ENCODE measurements around the gene CARD14.

CARD14 gene

DNA sequence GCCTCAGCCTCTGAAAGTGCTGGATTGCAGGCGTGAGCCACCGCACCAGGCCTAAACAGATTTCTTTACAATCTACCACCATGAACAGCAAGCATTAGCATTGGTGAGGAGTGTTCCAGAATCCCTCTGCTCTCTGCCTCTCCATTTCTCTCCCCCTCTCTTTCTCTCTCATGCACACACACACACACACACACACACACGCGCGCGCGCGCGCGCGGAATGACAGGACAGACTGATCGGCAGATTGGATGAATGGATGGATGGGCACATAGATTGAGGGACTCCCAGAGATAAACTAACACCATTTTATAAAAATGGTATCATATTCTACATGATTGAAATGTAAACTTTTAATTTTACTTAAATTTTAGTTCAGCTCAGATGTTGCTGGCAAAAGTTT lies 3.3 kb downstream of the CARD14 start:
- no peak for DNase-seq (ENCODE audit: low read depth)
- in situ Hi-C loops (cut with HindIII; ENCODE audit: low sequenced_read_pairs) = no loop called here
- H3K4me3 ChIP-seq (ENCODE audit: low read depth, low read length) = no peak overlapping the region
- no peak for TF ChIP-seq CTCF (IDR thresholded peaks at IDR 0.05; ENCODE audit: low read depth, low read length, missing control alignments)

DNA sequence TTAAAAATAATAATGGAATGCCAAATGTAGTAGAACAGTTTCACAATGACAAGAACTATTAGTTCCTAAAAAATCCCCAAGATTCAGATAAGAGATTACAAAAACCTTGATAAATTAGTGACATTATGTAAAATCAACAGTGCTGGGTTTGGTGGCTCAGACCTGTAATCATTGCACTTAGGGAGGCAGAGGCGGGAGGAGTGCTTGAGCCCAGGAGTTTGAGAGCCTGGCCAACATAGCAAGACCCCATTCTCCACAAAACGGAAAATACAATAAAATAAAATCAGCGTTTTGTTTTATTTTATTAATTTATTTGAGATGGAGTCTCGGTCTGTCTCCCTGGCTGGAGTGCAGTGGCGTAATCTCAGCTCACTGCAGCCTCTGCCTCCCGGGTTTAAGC lies 4.1 kb downstream of the CARD14 start:
- H3K4me3 ChIP-seq (ENCODE audit: low read depth, low read length) = no peak overlapping the region
- TF ChIP-seq CTCF (IDR thresholded peaks at IDR 0.05; ENCODE audit: low read depth, low read length, missing control alignments) = no peak
- no peak for DNase-seq (ENCODE audit: low read depth)
- in situ Hi-C loops (cut with HindIII; ENCODE audit: low sequenced_read_pairs) = no loop called here

DNA sequence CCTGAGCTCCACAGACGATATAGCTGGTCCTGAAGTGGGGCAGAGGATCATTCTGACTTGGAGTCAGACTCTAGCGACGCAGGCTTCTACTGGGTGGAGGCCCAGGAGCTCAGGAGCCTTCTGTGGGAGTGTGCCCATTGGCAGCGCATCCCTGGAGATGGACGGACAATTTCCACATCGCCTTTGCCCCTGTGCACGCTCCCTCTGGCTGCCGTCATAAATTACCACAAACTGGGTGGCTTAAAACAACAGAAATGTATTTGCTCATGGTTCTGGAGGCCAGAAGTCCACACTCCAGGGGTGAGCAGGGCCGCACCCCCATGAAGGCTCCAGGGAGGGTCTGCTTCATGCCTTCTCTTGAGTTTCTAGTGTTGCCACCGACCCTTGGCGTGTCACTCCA lies 6.9 kb downstream of the CARD14 start:
- in situ Hi-C loops (cut with HindIII; ENCODE audit: low sequenced_read_pairs) = no loop called here
- DNase-seq (ENCODE audit: low read depth) = no peak
- H3K4me3 ChIP-seq (ENCODE audit: low read depth, low read length) = no peak overlapping the region
- no peak for TF ChIP-seq CTCF (IDR thresholded peaks at IDR 0.05; ENCODE audit: low read depth, low read length, missing control alignments)

DNA sequence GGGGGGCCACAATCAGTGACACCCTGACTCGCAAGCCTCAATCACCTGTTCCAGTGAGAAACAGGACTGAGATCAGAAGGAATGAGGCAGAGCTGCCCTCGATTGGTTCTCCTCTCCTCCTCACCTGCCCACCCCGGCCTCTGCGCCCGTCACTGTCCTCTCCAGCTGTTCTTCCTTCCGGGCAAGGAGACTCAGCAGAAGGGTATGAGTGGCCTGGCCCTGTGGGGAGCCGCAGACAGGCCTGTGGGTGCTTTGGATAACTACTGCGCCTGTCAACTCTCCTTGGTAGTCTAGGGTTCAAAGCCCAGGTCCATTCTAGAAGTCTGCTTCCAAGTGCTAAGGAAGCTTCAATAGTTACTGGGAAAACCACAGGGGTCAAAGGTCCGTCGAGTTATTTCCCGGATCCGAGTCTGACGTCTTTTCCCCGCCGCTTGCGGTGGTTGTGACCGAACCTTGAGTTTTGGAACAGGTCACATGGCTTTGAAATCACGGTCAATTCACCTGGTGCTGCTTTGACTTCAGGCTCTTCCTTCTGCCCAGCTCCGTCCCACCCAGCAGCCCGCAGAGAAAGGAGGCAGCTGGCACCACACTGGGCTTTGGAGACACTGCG lies 8.3 kb downstream of the CARD14 start:
- in situ Hi-C loops (cut with HindIII; ENCODE audit: low sequenced_read_pairs) = no loop called here
- H3K4me3 ChIP-seq (ENCODE audit: low read depth, low read length) = no peak overlapping the region
- no peak for TF ChIP-seq CTCF (IDR thresholded peaks at IDR 0.05; ENCODE audit: low read depth, low read length, missing control alignments)
- DNase-seq (ENCODE audit: low read depth) = no peak

DNA sequence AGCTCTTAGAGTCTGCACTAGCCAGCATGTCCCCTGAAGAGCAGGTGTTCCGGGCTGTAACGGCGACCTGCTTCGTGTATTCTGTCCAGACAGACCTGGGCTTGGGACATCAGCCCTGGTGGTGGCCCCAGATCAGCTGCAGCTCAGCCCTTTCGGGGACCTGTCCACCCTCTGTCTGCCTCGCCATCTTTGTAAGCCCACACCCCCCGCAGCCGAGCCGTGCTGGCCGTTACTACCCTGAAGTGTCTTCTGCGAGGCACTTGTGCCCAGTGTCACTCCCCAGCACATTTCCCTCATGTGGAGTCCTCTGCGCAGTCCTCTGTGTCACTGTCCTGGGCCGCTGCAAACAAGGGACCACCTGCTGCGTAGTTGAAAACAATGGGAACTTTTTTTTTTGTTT lies 10.4 kb downstream of the CARD14 start:
- DNase-seq (ENCODE audit: low read depth) = no peak
- no peak for TF ChIP-seq CTCF (IDR thresholded peaks at IDR 0.05; ENCODE audit: low read depth, low read length, missing control alignments)
- H3K4me3 ChIP-seq (ENCODE audit: low read depth, low read length) = no peak overlapping the region
- in situ Hi-C loops (cut with HindIII; ENCODE audit: low sequenced_read_pairs) = no loop called here

- no peak for TF ChIP-seq CTCF (IDR thresholded peaks at IDR 0.05; ENCODE audit: low read depth, low read length, missing control alignments)
- in situ Hi-C loops (cut with HindIII; ENCODE audit: low sequenced_read_pairs) = no loop called here
- DNase-seq (ENCODE audit: low read depth) = no peak
- H3K4me3 ChIP-seq (ENCODE audit: low read depth, low read length) = no peak overlapping the region
Observed at GRCh38 chr17:80181431-80181830, 11.6 kb downstream of the CARD14 start.

All from astrocyte of the cerebellum (primary cell).